Cardiac muscle cell (in vitro differentiated cells and primary cell): ENCODE results near the gene GREB1. TPM values are rescaled to one million over a fixed set of nuclear protein-coding genes. Genes with fewer than 3 reads are reported as not detected.
A peak's percentile ranks its signal among the peaks of the same experiment; 100 is the strongest.

Source experiments
- DNase-seq, 2 donors: peaks; one replicate each; pipeline versions ENCODE4 v3.0.0 to v3.0.0-alpha.2; 2010 to 2017; ENCODE audit warnings: low read depth in 1 of 2, low spot score in 1 of 2
- H3K27ac ChIP-seq: fragments of 200-600 bp; sonication (generic); 2 replicates; pipeline ENCODE4 v1.5.1; 2016
- H3K27me3 ChIP-seq: fragments of 200-600 bp; sonication (generic); 2 replicates; pipeline ENCODE4 v1.6.0; 2016; ENCODE audit warnings: control low read depth
- H3K36me3 ChIP-seq: fragments of 200-600 bp; sonication (generic); 2 replicates; pipeline ENCODE4 v1.5.1; 2016; ENCODE audit warnings: control low read depth
- H3K4me1 ChIP-seq: fragments of 200-600 bp; sonication (generic); 2 replicates; pipeline ENCODE4 v1.8.1; 2017; ENCODE audit warnings: low read depth, mild to moderate bottlenecking, mixed run types
- H3K4me3 ChIP-seq: fragments of 200-600 bp; sonication (generic); 2 replicates; pipeline ENCODE4 v1.5.1; 2016; ENCODE audit warnings: mild to moderate bottlenecking
- H3K9me3 ChIP-seq: fragments of 200-600 bp; sonication (generic); 2 replicates; pipeline ENCODE4 v1.5.1; 2017; ENCODE audit warnings: low read depth, mild to moderate bottlenecking, control low read depth
- polyA plus RNA-seq: library from polyadenylated mRNA; unstranded; fragments of >200 nt; fragmentation: Nextera tagmentation; extraction: Ambion mirVana; gene quantifications from 2 replicates; pipeline ENCODE4 v1.2.1, GENCODE V29; 2016
- total RNA-seq: library from RNA; depleted of rRNA; stranded (reverse); fragments of >200 nt; gene quantifications from 2 replicates; pipeline ENCODE4 v1.2.3, GENCODE V29; 2016
- TF ChIP-seq, protein P1 (sequence below): IDR thresholded peaks from 2 replicates; pipeline ENCODE4 v1.5.1; 2012; ENCODE audit warnings: low read depth, mild to moderate bottlenecking, low read length

GREB1 gene
- total and polyA plus RNA-seq, 2 experiments from 2014 or later: 27.1 to 50.5 TPM

DNA sequence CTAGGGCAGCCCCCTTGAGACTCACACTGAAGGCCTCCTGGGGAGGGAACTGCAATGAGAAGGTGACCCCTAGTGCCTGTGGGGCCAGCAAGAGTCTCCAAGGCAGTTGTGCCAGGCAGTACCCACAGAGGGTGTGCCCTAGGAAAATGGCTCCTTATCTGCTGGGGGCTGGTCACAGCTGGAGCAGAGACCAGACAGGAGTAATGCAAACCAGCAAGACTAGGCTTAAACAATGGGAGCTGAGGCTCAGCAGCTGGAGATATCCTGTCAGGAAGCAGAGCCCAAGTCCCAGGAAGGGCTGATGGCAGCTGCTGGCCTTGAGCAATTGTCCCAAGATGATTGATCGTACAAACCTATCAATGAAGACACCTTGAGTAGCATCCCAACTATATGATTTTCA is 41.1 kb upstream of the GREB1 start:
- DNase-seq: no peak
- Histone ChIP-seq H3K4me1 (peaks cover 13% of the 10 kb centered on the region), H3K9me3 (no peaks in the 10 kb centered on the region), H3K36me3 (no peaks in the 10 kb centered on the region), H3K27ac (no peak overlapping the region), H3K27me3 (no peaks in the 10 kb centered on the region), H3K4me3 (no peak overlapping the region)
- TF ChIP-seq, protein P1, sequence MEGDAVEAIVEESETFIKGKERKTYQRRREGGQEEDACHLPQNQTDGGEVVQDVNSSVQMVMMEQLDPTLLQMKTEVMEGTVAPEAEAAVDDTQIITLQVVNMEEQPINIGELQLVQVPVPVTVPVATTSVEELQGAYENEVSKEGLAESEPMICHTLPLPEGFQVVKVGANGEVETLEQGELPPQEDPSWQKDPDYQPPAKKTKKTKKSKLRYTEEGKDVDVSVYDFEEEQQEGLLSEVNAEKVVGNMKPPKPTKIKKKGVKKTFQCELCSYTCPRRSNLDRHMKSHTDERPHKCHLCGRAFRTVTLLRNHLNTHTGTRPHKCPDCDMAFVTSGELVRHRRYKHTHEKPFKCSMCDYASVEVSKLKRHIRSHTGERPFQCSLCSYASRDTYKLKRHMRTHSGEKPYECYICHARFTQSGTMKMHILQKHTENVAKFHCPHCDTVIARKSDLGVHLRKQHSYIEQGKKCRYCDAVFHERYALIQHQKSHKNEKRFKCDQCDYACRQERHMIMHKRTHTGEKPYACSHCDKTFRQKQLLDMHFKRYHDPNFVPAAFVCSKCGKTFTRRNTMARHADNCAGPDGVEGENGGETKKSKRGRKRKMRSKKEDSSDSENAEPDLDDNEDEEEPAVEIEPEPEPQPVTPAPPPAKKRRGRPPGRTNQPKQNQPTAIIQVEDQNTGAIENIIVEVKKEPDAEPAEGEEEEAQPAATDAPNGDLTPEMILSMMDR: no peak

DNA sequence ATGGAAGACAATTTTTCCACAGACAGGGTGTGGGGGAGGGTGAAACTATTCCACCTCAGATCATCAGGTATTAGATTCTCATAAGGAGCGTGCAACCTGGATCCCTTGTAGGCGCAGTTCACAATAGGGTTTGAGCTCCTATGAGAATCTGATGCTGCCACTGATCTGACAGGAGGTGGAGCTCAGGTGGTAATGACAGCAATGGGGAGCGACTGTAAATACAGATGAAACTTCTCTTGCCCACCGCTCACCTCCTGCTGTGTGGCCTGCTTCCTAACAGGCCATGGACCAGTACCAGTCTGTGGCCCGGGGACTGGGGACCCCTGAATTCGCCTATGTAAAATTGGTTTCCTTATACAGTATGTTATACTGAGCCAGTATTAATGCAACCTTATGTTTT is 40.6 kb upstream of the GREB1 start:
- TF ChIP-seq, protein P1: no peak
- H3K27me3 ChIP-seq: no peaks in the 10 kb centered on the region
- no peaks in the 10 kb centered on the region for H3K36me3 ChIP-seq
- no peaks in the 10 kb centered on the region for H3K9me3 ChIP-seq
- no peak overlapping the region for H3K27ac ChIP-seq
- no peak for DNase-seq
- peaks cover 19% of the 10 kb centered on the region for H3K4me1 ChIP-seq
- H3K4me3 ChIP-seq: no peak overlapping the region

DNA sequence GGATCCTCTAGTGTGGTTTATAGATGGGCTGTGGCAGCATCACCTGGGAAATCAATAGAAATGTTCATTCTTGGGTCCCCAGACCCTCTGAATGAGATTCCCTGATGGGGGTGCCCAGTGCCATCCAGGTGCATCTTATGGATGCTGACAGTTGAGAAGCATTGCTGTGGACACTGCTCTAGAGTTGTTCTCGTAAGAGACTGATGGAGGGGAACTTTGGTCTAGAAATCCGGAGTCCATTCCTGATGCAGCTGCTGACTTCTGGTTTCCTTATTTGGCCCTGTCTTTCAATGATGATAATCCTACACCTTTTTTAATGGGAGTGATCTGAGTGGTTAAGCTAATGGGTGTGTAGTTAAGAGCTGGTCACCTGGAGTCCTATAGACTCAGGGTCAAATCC is 39.5 kb upstream of the GREB1 start:
- no peak for DNase-seq
- Histone ChIP-seq H3K9me3 (no peaks in the 10 kb centered on the region), H3K4me1 (peaks cover 28% of the 10 kb centered on the region), H3K4me3 (no peak overlapping the region), H3K27ac (no peak overlapping the region), H3K27me3 (no peaks in the 10 kb centered on the region), H3K36me3 (no peaks in the 10 kb centered on the region)
- TF ChIP-seq, protein P1: no peak

DNA sequence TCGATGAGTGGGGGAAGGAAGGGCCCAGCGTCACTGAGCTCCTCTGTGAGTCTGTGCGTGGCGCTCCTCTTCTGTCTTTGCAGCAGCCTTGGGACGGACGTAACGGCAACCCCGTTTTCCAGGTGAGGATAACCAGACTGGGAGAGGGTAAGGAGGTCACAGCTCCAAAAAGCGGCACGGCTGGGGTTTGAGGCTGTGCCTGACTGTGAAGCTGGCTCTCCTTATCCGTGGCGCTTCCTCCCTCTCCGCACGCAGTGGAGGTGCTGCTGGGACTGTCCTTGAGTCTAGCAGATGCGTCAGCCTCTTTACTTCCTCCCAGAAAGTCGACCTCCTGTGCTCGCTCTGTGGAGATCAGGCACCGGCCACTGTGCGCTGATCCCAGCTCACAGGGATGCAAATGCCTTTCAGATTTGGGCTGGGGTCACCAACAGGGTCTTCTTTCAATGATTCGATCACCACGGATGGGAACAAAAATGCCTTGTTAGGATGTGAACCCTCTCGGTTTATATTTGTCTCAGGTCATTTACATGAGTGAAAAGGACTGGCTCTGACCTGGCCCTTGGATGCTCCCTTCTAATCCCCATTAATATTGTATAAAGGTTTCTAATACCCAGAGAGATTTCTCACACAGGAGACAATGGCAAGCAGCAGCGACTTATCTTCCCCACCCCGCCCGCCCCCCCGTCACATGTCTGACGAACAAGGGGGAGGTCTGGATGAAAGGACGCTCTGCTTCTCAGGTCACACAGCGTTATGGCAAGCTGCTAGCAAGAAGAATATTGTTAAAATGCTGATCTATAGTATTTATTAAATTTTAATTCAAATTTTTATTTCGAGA is 37.8 kb upstream of the GREB1 start:
- peaks cover 36% of the 10 kb centered on the region for H3K4me1 ChIP-seq
- H3K27ac ChIP-seq: peak overlapping the region; percentile 42
- H3K36me3 ChIP-seq: no peaks in the 10 kb centered on the region
- peak in 1 of 2 donors; percentile 34 for DNase-seq
- H3K27me3 ChIP-seq: no peaks in the 10 kb centered on the region
- H3K4me3 ChIP-seq: no peak overlapping the region
- TF ChIP-seq, protein P1: no peak
- no peaks in the 10 kb centered on the region for H3K9me3 ChIP-seq

DNA sequence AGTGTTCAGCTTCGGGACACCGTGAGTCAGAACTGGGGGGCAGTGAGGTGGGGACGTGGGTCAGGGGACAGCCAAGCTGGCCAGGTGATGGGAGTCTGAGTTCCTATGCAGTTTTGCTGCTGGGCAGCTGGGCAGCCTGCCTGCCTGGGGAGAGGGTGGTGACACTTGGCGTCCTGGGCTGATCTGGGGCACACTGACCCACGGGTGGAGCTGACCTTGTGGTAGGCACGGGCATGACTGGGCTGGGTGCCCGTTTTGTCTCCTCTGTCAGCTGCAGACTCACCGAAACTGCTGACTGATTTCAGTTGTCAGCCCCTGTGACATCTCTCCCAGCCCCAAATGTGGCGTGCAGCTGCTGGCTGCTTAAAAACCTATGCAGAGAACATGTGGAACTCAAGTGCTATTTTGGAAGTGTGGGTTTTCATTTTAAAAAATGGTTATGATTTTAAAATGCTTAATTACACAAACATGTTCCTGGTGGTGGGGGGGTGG is 35.3 kb upstream of the GREB1 start:
- DNase-seq: peak in 1 of 2 donors; percentile 20
- Histone ChIP-seq H3K27ac (peak overlapping the region; percentile 87), H3K4me3 (no peak overlapping the region), H3K36me3 (no peaks in the 10 kb centered on the region), H3K27me3 (no peaks in the 10 kb centered on the region), H3K9me3 (no peaks in the 10 kb centered on the region), H3K4me1 (peaks cover 36% of the 10 kb centered on the region)
- TF ChIP-seq, protein P1: no peak
